GM13977 (cell line): ENCODE data around the gene PARVB.
"Not testable (repeated sequence)": the region's sequence is repeated elsewhere in the genome, so short reads cannot be mapped to it uniquely, and the experiment has no call there.

ENCODE experiments used
- DNase-seq: peaks from one replicate; pipeline ENCODE4 v3.0.0; 2012; ENCODE audit warnings: low spot score
- in situ Hi-C: fragments of 300-500 bp; cut with MboI; formaldehyde crosslinking; loops from one replicate; pipeline ENCODE4 v1.12.0; 2022; ENCODE audit warnings: low sequenced_read_pairs, low pct_unique_long_range_greater_than_20kb, mixed read lengths, inconsistent platforms; ENCODE audit not compliant: unreplicated experiment
- TF ChIP-seq, protein P1 (sequence below): IDR thresholded peaks from 2 replicates; pipeline ENCODE4 v1.5.1; 2012; ENCODE audit warnings: mild to moderate bottlenecking, control low read depth; ENCODE audit not compliant: insufficient read depth; ENCODE audit errors: extremely low read depth, missing control alignments

The PARVB gene

DNA sequence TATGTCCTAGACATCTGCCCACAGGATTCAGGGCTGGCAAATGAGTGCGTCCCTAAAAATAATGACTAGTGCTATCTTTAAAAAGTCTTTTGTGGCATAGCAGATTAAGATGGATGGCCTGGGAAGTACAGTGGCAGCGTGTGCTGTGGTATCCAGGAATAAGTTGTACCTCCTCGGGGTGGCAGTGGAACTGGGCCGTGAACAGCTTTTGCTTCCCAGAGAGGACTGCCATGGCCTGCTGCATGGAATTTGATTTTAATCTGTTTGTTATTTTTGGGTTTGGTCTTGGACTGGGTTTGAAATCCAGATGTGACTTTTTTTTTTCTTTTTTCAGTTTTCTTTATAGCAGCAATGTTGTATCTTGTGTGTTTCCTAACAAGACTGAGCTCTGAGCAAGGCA, 85.3 kb downstream of the PARVB start:
- DNase-seq = no peak
- in situ Hi-C loops = no loop called here
- TF ChIP-seq, protein P1, sequence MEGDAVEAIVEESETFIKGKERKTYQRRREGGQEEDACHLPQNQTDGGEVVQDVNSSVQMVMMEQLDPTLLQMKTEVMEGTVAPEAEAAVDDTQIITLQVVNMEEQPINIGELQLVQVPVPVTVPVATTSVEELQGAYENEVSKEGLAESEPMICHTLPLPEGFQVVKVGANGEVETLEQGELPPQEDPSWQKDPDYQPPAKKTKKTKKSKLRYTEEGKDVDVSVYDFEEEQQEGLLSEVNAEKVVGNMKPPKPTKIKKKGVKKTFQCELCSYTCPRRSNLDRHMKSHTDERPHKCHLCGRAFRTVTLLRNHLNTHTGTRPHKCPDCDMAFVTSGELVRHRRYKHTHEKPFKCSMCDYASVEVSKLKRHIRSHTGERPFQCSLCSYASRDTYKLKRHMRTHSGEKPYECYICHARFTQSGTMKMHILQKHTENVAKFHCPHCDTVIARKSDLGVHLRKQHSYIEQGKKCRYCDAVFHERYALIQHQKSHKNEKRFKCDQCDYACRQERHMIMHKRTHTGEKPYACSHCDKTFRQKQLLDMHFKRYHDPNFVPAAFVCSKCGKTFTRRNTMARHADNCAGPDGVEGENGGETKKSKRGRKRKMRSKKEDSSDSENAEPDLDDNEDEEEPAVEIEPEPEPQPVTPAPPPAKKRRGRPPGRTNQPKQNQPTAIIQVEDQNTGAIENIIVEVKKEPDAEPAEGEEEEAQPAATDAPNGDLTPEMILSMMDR = no peak

DNA sequence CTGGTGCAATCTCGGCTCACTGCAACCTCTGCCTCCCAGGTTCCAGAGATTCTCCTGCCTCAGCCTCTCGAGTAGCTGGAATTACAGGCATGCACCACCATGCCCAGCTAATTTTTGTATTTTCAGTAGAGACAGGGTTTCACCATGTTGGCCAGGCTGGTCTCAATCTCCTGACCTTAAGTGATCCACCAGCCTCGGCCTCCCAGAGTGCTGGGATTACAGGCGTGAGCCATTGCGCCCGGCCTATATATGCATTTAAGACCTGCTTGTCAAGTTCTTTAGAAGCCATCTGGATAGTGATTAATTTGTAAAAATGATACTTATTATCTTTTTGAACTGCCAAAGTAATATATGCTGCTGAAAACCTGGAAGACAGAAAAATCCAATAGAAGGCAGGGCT, 86.6 kb downstream of the PARVB start:
- in situ Hi-C loops, DNase-seq: not testable (repeated sequence)

DNA sequence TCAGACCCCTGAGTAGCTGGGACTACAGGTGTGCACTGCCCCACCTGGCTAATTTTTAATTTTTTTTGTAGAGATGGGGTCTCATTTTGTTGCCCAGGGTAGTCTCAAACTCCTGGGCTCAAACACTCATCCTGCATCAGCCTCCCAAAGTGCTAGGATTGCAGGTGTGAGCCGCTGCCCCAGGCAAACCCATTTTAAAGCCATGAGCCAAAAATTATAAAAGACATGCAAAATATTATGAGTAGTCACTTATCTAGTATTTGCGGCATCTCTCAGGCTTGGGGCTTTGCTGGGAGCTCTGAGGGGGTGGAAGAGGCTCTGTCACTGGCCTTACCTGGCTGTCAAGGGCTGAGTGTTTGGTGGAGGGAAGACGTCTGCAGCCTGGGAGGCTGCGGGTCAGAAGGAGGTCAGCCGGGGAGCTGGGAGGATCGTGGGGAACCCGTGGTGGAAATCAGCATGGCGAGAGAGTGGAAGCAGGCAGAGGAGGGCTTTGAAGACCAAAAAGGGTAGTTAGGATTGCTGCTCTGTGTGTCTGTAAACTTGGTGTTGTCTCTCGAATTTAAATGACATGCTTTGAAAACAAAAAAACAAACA, 87.6 kb downstream of the PARVB start:
- no peak for DNase-seq
- in situ Hi-C loops = no loop called here
- TF ChIP-seq, protein P1 = no peak

DNA sequence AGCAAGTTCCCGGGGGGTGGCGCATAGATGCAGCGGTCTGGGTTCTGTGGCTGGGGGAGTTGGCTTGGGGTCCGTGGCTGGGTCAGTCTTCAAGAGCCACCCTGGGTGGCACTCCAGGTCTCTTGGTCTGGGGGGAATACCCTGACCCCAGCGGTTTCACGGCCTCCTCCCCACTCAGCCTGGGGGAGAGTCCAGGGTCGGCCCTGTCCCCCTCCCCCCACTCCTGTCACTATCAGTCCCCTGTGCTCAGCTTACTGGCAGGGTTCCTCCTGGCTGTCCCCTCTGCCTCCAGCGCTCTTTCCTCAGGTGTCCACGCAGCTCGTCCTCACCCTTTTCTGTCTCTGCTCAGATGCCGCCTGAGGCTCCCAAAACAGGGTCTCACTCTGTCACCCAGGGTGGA, 88.1 kb downstream of the PARVB start:
- TF ChIP-seq, protein P1 = no peak
- DNase-seq = no peak
- in situ Hi-C loops = no loop called here

DNA sequence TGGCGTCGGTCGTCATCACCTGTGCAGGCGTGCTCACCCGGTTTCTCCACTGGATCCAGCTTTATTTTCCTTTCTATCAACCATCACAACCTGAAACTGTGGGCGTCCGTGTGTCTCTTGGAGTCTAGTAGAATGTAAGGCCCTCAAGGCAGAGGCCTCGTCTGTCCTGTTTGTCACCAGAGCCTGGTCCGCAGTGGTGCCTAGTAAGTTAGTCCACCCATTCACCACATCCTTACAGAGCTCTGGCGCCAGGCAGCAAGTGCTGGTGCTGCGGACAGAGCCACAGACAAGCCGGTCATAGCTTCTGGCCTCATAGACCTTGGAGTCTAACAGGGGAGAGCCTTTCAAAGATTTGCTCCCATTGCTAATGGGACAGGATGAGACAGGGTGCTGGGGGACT, 92.2 kb downstream of the PARVB start:
- TF ChIP-seq, protein P1 = no peak
- in situ Hi-C loops = no loop called here
- no peak for DNase-seq

DNA sequence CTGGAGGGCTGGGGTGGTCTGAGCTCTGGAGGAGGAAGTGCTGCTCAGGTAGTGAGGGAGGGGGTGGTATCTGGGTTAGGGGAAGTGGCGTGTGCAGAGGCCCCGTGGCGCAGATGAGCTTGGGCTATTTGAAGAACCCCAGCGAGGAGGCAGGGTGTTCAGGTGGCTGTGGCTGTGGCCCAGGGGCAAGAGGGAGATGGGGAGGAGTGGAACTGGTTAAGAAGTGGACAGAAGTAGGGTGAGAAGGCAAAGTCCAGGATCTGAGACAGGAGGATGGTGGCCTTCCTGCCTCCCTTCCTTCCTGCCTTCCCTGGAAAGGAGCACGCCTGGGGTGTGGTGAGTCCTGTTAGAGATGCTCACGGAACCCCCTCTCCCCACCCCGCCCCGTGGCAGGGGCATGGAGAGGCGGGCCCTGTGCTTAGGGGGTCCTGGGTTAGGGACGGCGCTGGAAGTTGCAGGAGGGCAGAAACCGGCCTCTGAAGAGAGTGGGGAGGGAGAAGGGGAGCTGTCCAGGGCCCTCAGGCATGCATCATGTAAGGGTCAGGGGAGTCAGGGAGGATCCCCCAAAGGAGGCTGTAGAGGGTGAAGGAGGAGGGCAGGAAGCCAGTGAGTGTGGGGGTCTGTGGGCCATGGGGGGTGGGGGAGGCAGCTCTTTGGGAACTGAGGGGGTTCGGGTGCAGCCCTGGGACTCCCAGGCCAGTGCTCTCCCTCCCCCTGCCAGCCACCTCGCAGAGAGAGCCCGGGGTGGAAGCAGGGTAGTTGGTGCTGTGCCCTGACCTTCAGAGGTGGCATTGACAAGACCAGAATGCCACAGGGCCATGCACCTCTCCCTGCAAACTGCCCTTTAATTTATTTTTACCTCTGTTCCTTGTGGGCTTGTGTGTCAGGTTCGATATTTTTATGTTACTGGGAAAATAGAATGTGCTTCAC, 92.9 kb downstream of the PARVB start:
- DNase-seq = no peak
- in situ Hi-C loops = no loop called here
- TF ChIP-seq, protein P1 = no peak

DNA sequence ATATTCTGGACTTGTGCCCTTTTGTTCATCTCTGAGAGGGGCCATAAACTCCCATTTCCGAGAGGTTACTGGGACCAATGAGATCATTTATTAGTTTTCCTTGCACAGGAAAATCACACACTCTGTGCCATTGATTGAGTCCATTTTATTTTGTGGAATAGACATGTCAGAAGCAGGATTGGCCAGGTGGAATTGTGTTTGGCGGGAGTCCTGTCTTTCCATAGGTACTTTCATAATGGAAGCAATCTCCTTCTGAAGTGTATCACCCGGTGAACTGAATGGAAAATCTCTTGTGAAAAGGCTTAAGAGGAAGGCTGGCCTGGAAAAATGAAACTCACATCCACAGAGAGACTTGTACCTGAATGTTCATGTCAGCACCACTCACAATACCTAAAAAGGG, 93.6 kb downstream of the PARVB start:
- TF ChIP-seq, protein P1 = no peak
- DNase-seq = no peak
- in situ Hi-C loops = no loop called here
